ENCODE measurements around the gene ADAMTS6. TPM values are rescaled to one million over a fixed set of nuclear protein-coding genes. Genes with fewer than 3 reads are reported as not detected.

ADAMTS6 gene
- total RNA-seq, 4 donors from 2014 or later = 1.9 to 20.2 (median 3.5) TPM

DNA sequence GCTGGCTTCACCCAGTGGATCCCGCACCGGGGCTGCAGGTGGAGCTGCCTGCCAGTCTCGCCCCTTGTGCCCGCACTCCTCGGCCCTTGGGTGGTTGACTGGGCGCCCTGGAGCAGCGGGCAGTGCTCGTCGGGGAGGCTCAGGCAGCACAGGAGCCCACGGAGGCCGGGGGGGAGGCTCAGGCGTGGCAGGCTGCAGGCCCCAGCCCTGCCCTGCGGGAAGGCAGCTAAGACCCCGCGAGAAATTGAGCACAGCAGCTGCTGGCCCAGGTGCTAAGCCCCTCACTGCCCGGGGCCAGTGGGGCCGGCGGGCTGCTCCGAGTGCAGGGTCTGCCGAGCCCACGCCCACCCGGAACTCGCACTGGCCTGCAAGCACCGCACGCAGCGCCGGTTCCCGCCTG lies 3.7 kb upstream of the ADAMTS6 start:
- TF ChIP-seq, protein P1, sequence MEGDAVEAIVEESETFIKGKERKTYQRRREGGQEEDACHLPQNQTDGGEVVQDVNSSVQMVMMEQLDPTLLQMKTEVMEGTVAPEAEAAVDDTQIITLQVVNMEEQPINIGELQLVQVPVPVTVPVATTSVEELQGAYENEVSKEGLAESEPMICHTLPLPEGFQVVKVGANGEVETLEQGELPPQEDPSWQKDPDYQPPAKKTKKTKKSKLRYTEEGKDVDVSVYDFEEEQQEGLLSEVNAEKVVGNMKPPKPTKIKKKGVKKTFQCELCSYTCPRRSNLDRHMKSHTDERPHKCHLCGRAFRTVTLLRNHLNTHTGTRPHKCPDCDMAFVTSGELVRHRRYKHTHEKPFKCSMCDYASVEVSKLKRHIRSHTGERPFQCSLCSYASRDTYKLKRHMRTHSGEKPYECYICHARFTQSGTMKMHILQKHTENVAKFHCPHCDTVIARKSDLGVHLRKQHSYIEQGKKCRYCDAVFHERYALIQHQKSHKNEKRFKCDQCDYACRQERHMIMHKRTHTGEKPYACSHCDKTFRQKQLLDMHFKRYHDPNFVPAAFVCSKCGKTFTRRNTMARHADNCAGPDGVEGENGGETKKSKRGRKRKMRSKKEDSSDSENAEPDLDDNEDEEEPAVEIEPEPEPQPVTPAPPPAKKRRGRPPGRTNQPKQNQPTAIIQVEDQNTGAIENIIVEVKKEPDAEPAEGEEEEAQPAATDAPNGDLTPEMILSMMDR (IDR thresholded peaks at IDR 0.05; ENCODE audit: low read depth) = no peak

DNA sequence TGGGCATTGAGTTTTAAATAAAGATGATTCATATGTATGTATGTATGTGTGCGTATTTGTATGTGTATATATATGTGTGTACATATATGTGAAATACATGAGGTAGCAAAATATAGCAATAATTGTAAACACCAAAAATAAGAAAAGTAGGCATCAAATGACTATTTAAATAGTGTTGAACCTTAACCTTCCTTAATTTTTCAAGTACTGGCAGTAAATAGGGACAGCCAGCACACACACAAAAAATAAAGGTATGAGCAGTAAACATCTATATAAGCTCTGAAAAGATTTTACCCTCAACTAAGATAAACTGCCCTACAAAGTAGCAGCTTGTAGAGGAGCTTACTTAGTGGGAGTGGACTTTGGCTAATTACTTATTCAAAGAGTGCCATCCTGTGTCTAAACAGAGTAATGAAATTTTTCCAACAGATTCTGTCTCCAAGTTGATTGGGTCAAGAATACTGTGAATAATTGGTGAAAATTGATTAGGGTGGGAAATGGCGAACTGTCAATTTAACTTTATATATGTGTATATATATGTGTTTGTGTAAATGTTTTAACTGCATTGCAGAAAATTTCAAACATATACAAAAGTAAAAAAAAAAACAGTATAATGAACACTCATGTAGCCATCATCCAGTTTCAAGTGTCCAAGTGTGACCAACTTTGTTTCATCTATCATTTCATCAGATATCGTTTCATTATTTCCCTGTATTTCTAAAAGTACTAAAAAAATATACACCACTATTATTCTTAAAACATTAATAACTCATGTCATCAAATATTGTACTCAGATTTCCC lies 2.0 kb upstream of the ADAMTS6 start:
- TF ChIP-seq, protein P1 (IDR thresholded peaks at IDR 0.05; ENCODE audit: low read depth) = no peak

DNA sequence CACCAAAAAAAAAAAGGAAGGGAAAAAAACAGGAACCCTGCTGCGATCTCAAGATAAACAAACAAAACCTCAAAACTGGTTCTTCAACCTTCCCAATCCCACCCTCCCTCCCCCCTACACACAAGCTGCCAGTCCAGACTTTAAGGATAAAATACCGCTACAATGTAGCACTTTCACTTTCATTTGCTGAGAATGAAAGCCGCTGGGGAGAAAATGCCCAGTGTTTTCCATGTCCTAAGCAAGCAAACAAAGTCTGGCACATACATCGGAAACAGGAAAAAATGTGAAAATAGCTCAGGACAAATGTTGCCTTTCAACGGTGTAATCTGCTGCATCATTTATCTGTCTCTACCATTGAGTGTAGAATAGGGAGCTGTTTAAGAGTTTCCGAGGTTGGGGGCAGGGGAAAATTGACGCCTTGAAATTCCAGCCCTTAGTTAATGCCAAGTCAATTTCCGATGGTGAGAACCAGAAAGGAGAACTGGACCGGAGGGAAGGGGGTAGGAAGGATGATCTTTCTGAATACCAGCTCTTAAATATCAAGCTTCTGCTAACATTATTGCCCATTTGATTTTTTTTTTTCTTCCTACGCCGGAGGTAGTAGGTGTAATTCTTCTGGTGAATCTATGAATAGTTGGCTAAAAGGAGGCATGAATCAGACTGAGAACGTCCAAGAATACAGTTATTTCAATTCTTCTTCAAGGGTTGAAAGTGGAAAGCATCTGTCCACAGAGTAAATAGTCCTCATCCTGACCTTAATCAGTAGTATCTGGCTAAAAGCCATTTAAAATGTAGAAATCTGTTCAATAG lies 1.2 kb upstream of the ADAMTS6 start:
- TF ChIP-seq, protein P1 (IDR thresholded peaks at IDR 0.05; ENCODE audit: low read depth) = no peak

DNA sequence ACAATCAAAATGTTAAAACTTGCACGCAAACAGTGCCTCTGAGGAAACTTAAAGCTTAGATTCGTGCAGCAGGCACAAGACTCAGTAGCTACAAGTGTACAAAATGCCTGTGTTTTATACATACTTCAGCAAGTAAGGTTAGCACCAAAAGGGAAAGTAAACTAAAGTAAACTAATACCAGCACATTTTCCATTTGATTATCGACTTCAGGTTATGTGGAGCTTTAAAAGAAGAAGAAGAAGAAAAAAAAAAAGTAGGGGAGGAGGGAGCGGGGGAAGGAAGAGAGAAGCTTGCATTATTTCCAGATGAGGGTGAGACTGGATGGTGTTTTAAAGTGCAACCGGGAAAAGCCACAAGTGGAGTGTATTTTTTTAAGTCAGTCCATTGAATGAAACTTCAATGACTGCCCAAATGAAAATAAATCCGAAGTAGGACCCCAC lies 596 bp upstream of the ADAMTS6 start:
- TF ChIP-seq, protein P1 (IDR thresholded peaks at IDR 0.05; ENCODE audit: low read depth) = no peak

DNA sequence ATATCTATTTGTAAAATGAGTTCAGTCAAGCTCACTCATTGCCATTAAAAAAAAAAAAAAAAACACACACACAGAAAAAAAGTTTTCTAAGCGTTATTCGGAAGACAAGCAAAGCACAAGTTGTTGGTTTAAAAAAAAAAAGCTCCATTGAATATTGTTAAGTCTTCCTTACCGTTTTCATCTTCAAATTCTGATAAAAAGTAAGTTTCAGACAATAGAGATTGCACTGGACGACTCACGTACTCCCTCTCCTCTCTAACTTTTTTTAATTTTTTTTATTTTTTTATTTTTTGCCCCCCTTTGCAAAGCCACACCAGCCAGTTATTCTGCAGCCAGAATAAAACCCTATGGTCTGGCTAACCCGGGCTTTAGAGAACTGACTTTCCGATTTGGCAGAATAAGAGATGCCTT lies 544 bp downstream of the ADAMTS6 start:
- TF ChIP-seq, protein P1 (IDR thresholded peaks at IDR 0.05; ENCODE audit: low read depth) = no peak

DNA sequence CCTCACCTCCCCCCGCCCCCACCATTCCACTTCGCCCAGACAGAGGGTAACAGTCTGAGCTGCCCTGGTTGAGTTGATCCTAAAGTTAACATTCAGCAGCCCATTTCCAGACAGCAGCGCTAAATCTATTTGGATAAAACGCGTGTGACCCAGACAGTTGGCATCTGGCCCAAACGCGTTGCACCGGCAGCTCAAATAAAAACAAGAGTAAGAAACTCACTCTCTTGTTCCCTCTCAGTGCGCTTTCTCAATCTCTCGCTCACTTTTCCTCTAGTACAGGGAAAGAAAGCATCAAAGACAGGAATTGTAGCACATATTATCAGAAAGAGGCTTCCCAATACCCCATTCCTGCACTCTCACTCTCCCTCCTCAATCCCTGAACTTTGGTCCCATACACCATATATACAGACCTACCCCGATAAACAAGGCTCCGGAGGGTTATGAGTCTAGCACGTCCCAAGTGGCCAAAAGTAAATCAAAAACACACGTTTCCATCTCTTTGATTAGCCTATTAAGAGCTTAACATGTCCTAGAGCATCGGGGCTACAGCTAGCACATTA lies 1.3 kb downstream of the ADAMTS6 start:
- TF ChIP-seq, protein P1 (IDR thresholded peaks at IDR 0.05; ENCODE audit: low read depth) = no peak

DNA sequence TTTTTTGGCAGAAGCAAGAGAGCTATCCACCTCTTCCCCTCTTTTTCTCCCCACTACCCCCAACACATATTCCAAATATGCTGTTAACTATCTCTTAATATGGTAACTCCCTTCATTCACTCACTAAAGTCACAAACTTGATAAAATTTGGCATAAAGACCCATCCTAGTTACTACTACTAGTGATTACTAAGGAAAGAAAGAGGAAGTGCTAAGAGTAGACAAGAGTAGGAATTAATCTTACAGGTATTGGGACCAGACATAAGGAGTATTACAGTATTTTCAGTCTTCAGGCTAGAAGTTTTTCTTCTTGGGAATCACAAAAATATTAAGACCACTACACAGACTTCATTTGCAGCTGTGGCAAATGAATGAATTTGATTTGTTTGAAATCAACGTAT lies 2.2 kb downstream of the ADAMTS6 start:
- TF ChIP-seq, protein P1 (IDR thresholded peaks at IDR 0.05; ENCODE audit: low read depth) = no peak

All from subcutaneous adipose tissue (tissue), 4 donors.